ENCODE measurements around the gene SLCO3A1. TPM values are rescaled to one million over a fixed set of nuclear protein-coding genes. Genes with fewer than 3 reads are reported as not detected.

Gene SLCO3A1
- total and polyA plus RNA-seq, 2 of the 8 experiments (the other 6 are each of a cell fraction or from before 2014, with no cell fraction given), result 15.1 to 20.4 TPM

GRCh38 chr15:91870876-91871537 lies 17.5 kb downstream of the SLCO3A1 start (continued):
- TF ChIP-seq RNF2 (IDR thresholded peaks at IDR 0.05; ENCODE audit: borderline replicate concordance, low read depth, low read length, missing control alignments, poor library complexity, severe bottlenecking) (no peak), TEAD4 (IDR thresholded peaks at IDR 0.05; ENCODE audit: low read depth, low read length) (no peak), CREB1 (IDR thresholded peaks at IDR 0.05) (no peak), CBX8 (IDR thresholded peaks at IDR 0.05; ENCODE audit: borderline replicate concordance, low read depth, low read length) (no peak), ASH2L (IDR thresholded peaks at IDR 0.05; ENCODE audit: low read length) (no peak), KDM1A (IDR thresholded peaks at IDR 0.05; ENCODE audit: borderline replicate concordance, low read length) (no peak), PHF8 (conservative IDR thresholded peaks at IDR 0.05; ENCODE audit: low read depth, low read length) (no peak), SP1 (IDR thresholded peaks at IDR 0.05; ENCODE audit: low read depth, low read length) (no peak)
- TF ChIP-seq, protein P1, sequence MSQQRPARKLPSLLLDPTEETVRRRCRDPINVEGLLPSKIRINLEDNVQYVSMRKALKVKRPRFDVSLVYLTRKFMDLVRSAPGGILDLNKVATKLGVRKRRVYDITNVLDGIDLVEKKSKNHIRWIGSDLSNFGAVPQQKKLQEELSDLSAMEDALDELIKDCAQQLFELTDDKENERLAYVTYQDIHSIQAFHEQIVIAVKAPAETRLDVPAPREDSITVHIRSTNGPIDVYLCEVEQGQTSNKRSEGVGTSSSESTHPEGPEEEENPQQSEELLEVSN (IDR thresholded peaks at IDR 0.05), result no peak
